ENCODE measurements around the gene TXK. TPM values are rescaled to one million over a fixed set of nuclear protein-coding genes. Genes with fewer than 3 reads are reported as not detected.

Gene TXK
- total RNA-seq, 1 experiment from 2014 or later: 0.39 TPM

GRCh38 chr4:48153791-48154550 lies 19.9 kb upstream of the TXK start:
- H3K18ac ChIP-seq (ENCODE audit: insufficient read length, low read depth, low read length): no peak overlapping the region
- Mint-ChIP-seq H3K27ac (no peak overlapping the region), H3K27me3 (ENCODE audit: low read depth) (no peaks in the 10 kb centered on the region), H3K36me3 (ENCODE audit: insufficient read depth in 1 of 3, low read depth in 3 of 3) (peaks cover 27 to 43% (median 40%) of the 10 kb centered on the region in 3 experiments), H3K4me3 (no peak overlapping the region), H3K4me1 (peaks cover 4 to 5% of the 10 kb centered on the region in 2 experiments; a peak in 3 of 4 replicates), H3K9me3 (peaks cover 24 to 32% of the 10 kb centered on the region in 2 experiments)
- no peak overlapping the region for H3K9ac ChIP-seq (ENCODE audit: extremely low read depth, insufficient read length, low read length)
- H2BK5ac ChIP-seq (ENCODE audit: insufficient read length, low read length): no peak overlapping the region
- H2BK15ac ChIP-seq (ENCODE audit: low read depth, low read length): no peak overlapping the region
- no peak overlapping the region for H2BK120ac ChIP-seq (ENCODE audit: low read depth, low read length, poor library complexity, severe bottlenecking)
- H2BK20ac ChIP-seq (ENCODE audit: low read depth, low read length, poor library complexity, severe bottlenecking): no peak overlapping the region
- no peak overlapping the region for H2AFZ ChIP-seq (ENCODE audit: low read length)
- H4K20me1 ChIP-seq (ENCODE audit: control insufficient read depth, insufficient read depth, insufficient read length): no peaks in the 10 kb centered on the region
- no CpG with 5 or more reads among the region's 1 CpG for WGBS (ENCODE audit: extremely low coverage, insufficient read length, low lambda C conversion rate)
- H3K14ac ChIP-seq (ENCODE audit: insufficient read depth, low read length): no peak overlapping the region
- H3T11ph ChIP-seq (ENCODE audit: low read length): no peak overlapping the region
- no peak overlapping the region for H3K56ac ChIP-seq (ENCODE audit: insufficient read length, low read depth, low read length)
- no peaks in the 10 kb centered on the region for H3K79me1 ChIP-seq (ENCODE audit: insufficient read depth, low read depth, low read length, poor library complexity, severe bottlenecking)
- DNase-seq: no peak
- TF ChIP-seq, protein P1, sequence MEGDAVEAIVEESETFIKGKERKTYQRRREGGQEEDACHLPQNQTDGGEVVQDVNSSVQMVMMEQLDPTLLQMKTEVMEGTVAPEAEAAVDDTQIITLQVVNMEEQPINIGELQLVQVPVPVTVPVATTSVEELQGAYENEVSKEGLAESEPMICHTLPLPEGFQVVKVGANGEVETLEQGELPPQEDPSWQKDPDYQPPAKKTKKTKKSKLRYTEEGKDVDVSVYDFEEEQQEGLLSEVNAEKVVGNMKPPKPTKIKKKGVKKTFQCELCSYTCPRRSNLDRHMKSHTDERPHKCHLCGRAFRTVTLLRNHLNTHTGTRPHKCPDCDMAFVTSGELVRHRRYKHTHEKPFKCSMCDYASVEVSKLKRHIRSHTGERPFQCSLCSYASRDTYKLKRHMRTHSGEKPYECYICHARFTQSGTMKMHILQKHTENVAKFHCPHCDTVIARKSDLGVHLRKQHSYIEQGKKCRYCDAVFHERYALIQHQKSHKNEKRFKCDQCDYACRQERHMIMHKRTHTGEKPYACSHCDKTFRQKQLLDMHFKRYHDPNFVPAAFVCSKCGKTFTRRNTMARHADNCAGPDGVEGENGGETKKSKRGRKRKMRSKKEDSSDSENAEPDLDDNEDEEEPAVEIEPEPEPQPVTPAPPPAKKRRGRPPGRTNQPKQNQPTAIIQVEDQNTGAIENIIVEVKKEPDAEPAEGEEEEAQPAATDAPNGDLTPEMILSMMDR (conservative IDR thresholded peaks at IDR 0.05): no peak
- H3K4ac ChIP-seq (ENCODE audit: low read depth, low read length): no peak overlapping the region
- H3K23me2 ChIP-seq (ENCODE audit: insufficient read length, low read depth, low read length, poor library complexity, severe bottlenecking): no peaks in the 10 kb centered on the region
- H4K8ac ChIP-seq (replicated peaks; ENCODE audit: insufficient read length, low read depth, low read length): no peak overlapping the region
- no peaks in the 10 kb centered on the region; the same call in 1 of the 2 replicates for H3K4me1 ChIP-seq (ENCODE audit: insufficient read depth, low read length)
- H4K91ac ChIP-seq (ENCODE audit: insufficient read length, low read depth, low read length): no peak overlapping the region
- no peak overlapping the region for H3K27ac ChIP-seq (ENCODE audit: insufficient read length, low read depth, low read length)
- H2BK12ac ChIP-seq (ENCODE audit: insufficient read length, low read depth, low read length): no peak overlapping the region
- H3K4me2 ChIP-seq (ENCODE audit: insufficient read depth, insufficient read length, low read length): no peak overlapping the region
- H3K23ac ChIP-seq (ENCODE audit: insufficient read length, low read depth, low read length): no peak overlapping the region
- no peaks in the 10 kb centered on the region for H3K27me3 ChIP-seq (ENCODE audit: insufficient read depth, low read length)
- no peaks in the 10 kb centered on the region for H3K79me2 ChIP-seq (ENCODE audit: insufficient read depth, low read length)
- H2AK5ac ChIP-seq (ENCODE audit: insufficient read length, low read length): no peak overlapping the region
- H4K5ac ChIP-seq (ENCODE audit: insufficient read length, low read depth, low read length): no peak overlapping the region
- peaks cover 24% of the 10 kb centered on the region for H3K9me3 ChIP-seq (ENCODE audit: control insufficient read depth, low read depth, low read length)

Measured in H9 (cell line).